ENCODE measurements around the gene PYGL. TPM values are rescaled to one million over a fixed set of nuclear protein-coding genes. Genes with fewer than 3 reads are reported as not detected.
"Not testable (repeated sequence)": the region's sequence is repeated elsewhere in the genome, so short reads cannot be mapped to it uniquely, and the experiment has no call there.

PYGL gene
- polyA plus RNA-seq, 12 donors = 29.0 to 48.8 (median 38.2) TPM; not detected in 1

GRCh38 chr14:50929506-50929905, 14.8 kb downstream of the PYGL start:
- no peak for DNase-seq

GRCh38 chr14:50928002-50928635, 16.2 kb downstream of the PYGL start:
- no peak for DNase-seq

GRCh38 chr14:50926851-50927386, 17.4 kb downstream of the PYGL start:
- DNase-seq = no peak

GRCh38 chr14:50924843-50925242, 19.4 kb downstream of the PYGL start:
- no peak for DNase-seq

- DNase-seq = no peak
These were observed 20.0 kb downstream of the PYGL start for GRCh38 chr14:50924236-50924635.

- no peak for DNase-seq
These were observed 21.5 kb downstream of the PYGL start for GRCh38 chr14:50922803-50923202.

DNA sequence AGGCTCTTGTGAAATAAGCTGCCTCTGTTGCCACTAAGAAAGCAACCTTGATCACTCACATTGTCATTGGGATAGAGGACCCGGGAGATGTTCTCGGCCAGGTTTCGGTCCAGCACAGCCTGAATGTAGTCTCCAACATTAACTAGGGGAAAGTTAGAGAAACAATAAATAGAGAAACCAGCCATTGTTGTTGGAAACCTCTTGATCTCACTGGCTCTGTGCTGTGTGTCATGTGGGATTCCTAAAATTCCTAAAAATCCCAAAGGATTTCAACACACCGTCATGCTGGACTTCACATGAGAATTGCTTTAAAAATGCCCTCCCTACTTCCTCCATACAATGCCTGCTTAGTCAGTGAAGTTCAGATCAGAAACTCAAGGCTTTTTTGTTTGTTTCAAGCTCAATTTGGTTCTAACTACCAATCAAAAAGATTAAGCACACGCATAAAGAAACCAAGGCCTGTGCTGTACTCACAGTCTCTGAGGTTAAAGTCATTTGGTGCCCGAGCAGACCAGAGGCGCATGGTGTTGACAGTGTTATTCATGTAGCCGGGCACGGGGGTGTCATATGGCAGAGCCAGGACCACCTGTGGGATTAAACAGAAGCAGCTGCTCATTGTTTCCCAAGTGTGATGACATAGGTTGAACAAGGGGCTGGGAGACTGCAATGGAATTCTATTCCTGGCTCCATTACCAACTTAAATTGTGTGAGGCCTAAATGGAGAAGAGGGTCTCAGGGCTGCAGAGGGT, 23.6 kb downstream of the PYGL start:
- DNase-seq = no peak

DNA sequence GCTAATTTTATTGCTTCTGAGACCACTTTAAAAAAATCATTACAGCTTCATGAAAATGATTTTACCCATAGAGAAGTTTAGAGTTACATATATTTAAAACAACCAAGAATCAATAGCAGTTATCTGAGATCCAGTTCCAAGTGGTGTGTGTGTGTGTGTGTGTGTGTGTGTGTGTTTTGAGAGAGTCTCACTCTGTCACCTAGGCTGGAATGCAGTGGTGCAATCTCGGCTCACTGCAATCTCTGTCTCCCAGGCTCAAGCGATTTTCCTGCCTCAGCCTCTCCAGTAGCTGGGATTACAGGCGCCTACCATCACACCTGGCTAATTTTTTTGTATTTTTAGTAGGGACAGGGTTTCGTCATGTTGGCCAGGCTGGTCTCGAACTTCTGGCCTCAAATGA, 24.8 kb downstream of the PYGL start:
- DNase-seq = not testable (repeated sequence)

DNA sequence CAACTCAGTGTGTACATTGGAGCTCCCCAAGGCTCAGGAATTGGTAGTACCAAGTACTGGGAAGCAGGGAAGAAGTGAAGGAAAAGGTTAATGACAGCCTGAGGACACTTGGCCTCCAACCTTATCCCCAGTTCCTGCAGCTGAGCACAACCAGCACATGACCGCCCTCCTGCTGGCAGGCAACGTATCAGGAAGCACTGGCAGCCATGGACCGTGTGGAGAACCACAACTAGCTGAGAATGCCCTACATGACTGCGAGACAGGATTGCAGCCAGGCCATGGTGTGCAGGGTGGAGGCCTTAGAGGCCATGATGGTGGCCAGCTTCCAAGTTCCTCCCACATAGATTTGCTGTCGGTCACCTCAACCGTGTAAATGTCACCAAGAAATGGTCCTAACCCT, 26.8 kb downstream of the PYGL start:
- DNase-seq = no peak

GRCh38 chr14:50910495-50911420, 33.5 kb downstream of the PYGL start:
- no peak for DNase-seq

GRCh38 chr14:50906326-50907065, 37.8 kb downstream of the PYGL start:
- DNase-seq = no peak

GRCh38 chr14:50904719-50905118, 39.6 kb downstream of the PYGL start:
- no peak for DNase-seq

- no peak for DNase-seq
These were observed 42.9 kb downstream of the PYGL start for GRCh38 chr14:50901361-50901760.

DNA sequence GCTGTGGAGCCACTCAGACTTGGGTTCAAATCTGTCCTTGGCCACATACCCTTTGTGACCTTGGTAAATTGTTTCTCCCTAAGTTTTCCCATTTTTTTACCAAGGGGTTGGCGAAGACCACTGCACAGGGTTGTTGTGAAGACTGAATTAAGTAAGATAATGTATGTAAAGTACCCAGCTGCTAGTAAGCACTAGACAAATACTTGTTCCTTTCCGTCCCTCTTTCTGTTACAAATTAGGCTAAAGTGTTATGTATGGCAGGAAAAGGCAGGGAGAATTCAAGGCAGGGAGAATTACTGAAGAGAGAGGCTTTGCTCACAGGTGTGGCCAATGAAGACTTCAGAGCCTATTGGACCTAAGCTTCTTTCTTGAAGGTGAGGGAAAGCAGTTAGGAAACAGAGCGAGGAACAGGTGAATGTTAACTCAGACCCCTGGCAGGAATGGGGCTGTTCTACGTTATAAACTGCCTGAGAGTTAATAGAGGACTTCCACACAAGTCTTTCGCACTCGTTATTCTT, 46.6 kb downstream of the PYGL start:
- no peak for DNase-seq

- DNase-seq = not testable (repeated sequence)
These were observed 47.3 kb downstream of the PYGL start for GRCh38 chr14:50897005-50897404.

GRCh38 chr14:50896421-50896820, 47.9 kb downstream of the PYGL start:
- not testable (repeated sequence) for DNase-seq

DNA sequence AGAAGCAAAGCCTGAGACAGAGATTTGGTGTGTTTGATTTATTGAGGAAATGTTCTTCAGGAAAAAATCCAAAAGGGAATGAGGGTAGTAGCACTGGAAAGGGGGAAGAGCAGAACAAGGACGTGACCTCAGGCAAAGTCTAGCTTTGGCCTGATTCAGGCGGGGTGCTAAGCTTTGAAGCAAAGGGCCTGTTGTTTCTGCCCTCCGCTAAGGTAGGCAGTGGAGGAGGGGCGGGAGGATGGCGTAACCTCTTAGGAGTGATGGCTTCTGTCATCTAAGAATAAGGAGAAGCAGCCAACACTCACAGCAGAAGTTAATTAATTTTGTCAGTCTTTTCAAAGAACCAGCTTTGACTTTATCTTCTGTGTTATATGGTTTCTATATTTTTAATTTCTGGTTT, 52.0 kb downstream of the PYGL start:
- DNase-seq = no peak

- no peak for DNase-seq
These were observed 56.8 kb downstream of the PYGL start for GRCh38 chr14:50887476-50887875.

DNA sequence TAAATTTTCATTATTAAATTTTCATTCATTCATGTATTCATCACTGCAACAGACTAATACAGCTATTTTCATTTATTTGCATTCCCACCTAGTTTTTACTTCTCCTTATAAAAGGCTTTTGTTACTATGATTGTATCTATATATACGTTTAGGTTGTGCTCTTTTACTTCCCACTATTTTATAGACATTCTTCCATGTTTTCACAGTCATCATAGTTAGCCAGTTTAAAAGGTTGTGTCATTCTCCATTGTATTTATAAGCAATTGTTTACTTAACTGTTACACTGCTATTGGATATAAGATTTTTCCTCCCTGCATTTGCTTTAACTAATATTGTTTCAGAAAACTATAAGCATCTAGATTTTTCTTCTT, 60.5 kb downstream of the PYGL start:
- DNase-seq = no peak

GRCh38 chr14:50882932-50883826, 61.1 kb downstream of the PYGL start:
- no peak for DNase-seq

Measured in muscle of arm (tissue), 12 donors.